GM19455 (cell line): Measurements from ENCODE around the gene CCNI2.
A peak's percentile ranks its signal among the peaks of the same experiment; 100 is the strongest.

ENCODE experiments used
- ATAC-seq: cut with Tn5 transposase; IDR thresholded peaks from one replicate; pipeline ENCODE4 v1.9.1; 2021; ENCODE audit not compliant: unreplicated experiment

CCNI2 gene

GRCh38 chr5:132746954-132747615 lies at the start of gene CCNI2:
TSS of gene CCNI2 (plus strand) at chr5:132747426. CDS start at chr5:132747496, 70 bp downstream.
- peak; percentile 50 for ATAC-seq

DNA sequence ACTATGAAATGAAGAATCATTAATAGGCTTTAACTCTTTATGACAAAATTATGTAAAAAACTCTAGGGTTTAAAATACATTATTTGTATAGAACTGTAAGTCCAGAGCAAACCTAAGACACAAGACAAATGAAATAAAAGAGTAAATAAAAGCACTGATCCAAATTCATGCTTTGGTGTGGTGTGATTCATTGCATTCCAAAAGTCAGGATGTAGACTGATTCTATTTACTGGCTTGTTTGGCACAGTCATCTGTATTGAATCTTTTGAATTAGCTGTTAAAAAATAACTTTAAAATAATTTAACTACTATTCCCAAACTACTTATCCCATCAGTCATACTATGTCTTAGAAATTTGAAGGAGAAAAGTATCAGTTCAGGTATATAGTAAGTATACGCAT lies 42.4 kb upstream of the CCNI2 start:
- ATAC-seq, result no peak

DNA sequence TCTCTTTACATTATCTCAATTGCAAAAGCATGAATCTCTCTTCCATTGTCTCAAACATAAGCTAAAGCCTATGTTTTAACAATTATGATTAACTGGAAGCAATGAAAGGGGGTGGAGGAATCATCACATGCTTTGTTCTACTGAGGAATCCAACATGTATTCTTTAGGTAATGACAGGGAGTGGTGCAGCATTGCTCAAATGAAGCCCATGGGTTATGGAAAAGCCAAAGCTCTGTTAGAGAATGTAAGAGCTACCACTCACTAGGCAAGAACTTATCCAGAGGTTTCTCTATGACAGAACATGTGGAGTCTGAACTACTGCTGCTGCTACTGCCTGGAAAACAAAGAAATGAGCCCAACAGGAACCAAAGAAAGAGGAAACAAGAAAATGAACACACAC lies 38.6 kb upstream of the CCNI2 start:
- ATAC-seq, result no peak

GRCh38 chr5:132714456-132715307 lies 32.5 kb upstream of the CCNI2 start:
- no peak for ATAC-seq

- ATAC-seq, result no peak
Measured at GRCh38 chr5:132718544-132719312, 28.5 kb upstream of the CCNI2 start.

- no peak for ATAC-seq
Measured at GRCh38 chr5:132725745-132726144, 21.5 kb upstream of the CCNI2 start.

- ATAC-seq, result no peak
Measured at GRCh38 chr5:132729896-132730295, 17.3 kb upstream of the CCNI2 start.

DNA sequence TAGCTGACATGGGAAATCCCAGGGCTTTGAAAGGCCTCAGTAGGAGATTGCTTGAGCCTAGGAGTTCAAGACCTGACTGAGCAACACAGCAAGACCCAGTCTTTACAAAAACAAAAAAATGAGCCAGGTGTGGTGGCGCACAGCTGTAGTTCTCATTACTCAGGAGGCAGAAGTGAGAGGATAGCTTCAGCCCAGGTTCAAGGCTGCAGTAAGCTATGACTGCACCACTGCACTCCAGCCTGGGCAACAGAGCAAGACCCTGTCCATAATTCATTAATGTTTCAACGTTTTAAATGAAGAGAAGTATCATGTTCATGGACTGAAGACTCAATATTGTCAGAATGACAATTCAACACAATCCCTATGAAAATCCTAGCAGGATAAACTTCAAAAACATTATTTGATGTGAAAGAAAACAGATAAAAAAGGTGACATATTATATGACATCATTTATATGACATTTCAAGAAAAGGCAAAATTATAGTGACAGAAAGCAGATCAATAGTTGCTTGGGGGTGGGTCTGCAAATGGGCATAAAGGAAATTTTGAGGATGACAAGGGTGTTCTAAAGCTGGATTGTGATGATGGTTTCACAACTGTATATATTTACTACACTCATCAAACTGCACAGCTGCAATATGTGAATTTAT lies 13.6 kb upstream of the CCNI2 start:
- ATAC-seq, result no peak

- no peak for ATAC-seq
Measured at GRCh38 chr5:132734687-132735086, 12.5 kb upstream of the CCNI2 start.

DNA sequence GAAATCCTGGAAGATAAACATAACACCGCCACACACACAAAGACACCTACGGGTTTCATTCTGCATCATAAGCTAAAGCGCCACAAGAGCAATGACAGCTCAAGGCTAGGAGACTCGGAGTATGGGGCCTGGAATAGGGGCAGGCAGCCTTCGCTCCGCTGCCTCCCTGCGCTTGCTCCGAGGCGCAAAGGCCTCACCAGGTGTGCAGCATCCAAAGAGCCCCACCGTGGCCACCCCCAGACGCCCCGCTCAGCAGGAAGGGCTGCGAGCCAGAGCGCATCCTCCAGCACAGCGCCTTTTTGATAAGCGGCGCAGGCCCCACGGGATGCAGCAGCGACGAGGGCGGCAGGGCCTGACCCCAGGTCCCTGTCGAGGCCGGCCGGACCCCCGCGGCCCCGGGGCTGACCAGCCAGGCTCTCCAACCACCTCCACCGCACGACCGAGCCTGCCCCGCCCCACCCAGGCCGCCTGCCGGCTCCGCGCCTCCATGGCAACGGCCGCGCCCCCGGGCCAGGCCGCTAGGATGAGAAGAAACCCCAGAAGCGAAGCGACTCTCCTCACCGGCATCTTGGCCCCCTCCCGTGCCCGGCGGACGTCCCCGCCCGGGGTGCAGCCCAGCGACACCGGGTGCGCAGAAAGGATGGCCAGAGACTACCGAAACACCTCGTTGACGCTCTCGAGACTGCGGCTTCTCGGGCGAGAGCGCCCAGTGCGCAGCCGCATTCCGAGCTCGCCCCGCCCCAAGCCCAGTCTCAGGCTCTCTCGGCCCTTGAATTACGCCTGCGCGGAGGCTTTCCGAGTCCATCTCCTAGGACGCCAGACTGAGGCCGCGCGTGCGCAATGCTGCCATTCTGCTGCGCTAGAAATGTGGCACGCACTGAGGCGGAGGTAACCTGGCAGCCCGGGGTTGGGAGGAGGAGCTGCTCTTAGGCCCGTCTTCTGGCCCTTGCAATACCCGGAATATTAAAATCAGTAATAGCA lies 10.1 kb upstream of the CCNI2 start, which contains the start of gene KIF3A:
Gene KIF3A (minus strand): TSS at position 694 of the 981 bp plus-strand sequence. CDS start 127 bp downstream, at position 567.
- ATAC-seq, result peak; percentile 91

DNA sequence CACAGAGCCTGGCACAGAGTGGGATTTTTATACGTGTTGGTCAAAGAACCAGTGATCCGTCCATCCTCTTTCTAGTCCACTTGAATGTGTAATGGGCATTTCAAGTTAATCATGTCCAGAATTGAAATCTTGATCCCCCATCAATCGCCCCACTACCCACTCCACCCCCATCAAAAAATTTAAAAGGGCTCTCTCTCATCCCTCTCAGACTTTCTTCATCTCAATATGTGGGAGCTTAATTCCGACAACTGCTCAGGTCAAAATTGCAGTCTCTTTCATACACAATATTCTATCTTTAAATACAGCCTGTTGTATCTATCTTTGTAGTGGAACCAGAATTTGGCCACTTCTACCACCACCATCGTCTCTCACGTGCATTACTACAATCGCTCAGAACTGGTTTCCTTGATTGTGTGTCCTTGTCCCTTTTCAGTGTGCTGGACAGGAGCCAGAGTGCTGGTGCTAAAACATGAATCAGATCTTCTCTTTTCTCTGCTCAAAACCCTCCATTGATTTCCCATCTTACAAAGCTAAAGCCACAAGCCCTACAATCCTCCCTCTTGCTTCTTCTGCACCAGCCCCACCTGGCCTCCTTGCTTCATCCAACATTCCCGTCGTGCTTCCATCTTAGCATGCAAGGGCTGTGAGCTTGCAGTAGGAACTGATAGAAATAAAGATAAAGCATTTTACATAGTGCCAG lies 9.1 kb upstream of the CCNI2 start:
- no peak for ATAC-seq

DNA sequence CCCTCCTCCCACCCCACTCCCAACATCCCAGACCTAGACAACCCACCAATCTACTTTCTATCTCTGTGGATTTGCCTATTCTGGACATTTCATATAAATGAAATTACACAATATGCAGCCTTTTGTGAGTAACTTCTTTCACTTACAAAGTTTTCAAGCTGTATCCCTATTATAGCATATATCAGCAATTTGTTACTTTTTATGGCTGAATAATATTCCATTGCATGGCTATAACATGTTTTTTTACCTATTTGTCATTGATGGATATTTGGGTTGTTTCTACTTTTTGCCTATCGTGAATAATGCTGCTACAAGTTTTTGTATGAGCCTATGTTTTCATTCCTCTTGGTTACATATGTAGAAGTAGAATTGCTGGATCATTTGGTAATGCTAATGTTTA lies 8.0 kb upstream of the CCNI2 start:
- ATAC-seq, result no peak

DNA sequence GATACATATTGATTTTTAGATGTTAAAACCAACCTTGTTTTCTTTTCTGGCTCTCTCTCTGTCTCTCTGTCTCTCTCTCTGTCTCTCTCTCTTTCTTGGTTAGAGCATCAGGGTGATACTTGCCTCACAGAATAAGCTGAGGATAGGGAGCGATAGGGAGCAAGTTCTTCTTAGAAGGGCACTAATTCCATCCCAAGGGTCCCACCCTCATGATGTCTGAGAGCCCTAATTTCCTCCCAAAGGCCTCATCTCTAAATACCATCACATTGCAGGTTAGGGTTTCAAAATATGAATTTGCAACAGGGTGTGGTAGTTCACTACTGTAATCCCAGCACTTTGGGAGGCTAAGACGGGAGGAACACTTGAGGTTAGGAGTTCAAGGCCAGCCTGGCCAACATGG lies 5.1 kb upstream of the CCNI2 start:
- no peak for ATAC-seq

GRCh38 chr5:132742626-132743025 lies 4.6 kb upstream of the CCNI2 start:
- no peak for ATAC-seq

DNA sequence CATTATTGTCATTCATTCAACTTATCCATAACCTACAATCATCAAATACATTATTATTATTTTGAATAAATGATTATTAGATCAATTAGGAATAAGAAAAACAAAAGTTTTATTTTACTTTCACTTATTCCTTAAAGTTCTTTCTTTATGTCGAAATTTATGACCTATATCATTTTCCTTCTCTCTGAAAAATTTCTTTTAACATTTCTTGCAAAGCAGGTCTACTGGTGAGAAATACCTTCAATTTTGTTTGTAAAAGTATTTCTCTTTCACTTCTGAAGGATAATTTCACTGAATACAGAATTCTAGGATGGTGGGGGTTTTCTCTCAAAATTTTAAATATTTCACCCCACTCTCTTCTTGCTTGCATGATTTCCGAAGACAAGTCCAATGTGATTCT lies 2.6 kb upstream of the CCNI2 start:
- ATAC-seq, result no peak

DNA sequence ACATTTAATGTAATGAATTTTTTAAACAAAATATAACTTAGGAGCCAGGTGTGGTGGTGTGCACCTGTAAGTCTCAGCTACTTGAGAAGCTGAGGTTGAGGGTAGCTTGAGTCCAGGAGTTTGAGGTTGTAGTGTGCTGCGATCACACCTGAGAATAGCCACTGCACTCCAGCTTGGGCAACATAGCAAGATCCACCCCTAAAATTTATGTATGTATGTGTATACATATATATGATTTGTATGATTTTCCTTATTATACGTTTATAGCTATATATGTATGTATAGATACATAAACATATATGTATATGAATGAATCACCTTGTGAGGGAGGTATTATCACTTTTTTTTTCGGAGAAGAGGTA lies 653 bp upstream of the CCNI2 start:
- ATAC-seq, result no peak

- ATAC-seq, result peak; percentile 36
Measured at GRCh38 chr5:132747616-132748440, 602 bp downstream of the CCNI2 start.

GRCh38 chr5:132748522-132749000 lies 1.3 kb downstream of the CCNI2 start:
- no peak for ATAC-seq
